HTERT RPE-1 (cell line): ENCODE results near the gene ELK4.

ENCODE experiments used
- in situ Hi-C: fragments of 300-500 bp; cut with MboI; formaldehyde crosslinking; loops from 4 replicates; pipeline ENCODE4 v1.14.3; 2020; ENCODE audit warnings: low sequenced_read_pairs

ELK4 gene

DNA sequence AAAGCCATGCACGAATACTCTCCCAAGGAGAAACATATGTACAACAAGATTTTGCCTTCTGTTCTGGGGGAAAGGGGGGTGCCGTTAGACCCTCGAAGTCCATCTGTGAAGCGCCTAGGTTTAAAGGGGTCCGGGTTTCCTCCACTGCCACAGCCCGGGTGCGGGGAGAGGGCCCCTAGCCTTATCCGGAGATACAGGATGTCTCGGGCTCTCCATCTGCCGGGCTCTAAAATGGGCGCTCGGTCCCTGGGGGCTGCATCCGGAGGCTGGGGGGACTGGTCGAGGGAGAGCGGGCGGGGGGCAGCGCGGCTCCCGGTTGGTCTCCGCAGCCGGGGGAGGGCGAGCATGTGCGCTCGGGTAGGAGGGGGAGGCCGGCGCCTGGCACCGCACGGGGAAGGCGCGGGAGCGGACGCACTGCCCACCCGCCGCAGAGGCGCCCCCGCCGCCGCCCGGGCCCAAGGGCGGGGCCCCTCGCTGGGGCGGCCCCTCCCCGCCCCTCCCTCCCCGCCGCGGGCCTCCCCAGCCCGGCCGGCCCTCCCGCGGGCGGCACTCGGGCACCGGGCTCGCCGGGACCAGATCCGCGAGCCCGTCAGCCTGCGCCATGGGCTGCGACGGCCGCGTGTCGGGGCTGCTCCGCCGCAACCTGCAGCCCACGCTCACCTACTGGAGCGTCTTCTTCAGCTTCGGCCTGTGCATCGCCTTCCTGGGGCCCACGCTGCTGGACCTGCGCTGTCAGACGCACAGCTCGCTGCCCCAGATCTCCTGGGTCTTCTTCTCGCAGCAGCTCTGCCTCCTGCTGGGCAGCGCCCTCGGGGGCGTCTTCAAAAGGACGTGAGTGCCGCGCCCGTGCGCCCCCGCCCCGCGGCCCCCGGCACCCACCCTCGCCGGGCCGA lies 63.1 kb downstream of the ELK4 start:
- in situ Hi-C loops: no loop called here

DNA sequence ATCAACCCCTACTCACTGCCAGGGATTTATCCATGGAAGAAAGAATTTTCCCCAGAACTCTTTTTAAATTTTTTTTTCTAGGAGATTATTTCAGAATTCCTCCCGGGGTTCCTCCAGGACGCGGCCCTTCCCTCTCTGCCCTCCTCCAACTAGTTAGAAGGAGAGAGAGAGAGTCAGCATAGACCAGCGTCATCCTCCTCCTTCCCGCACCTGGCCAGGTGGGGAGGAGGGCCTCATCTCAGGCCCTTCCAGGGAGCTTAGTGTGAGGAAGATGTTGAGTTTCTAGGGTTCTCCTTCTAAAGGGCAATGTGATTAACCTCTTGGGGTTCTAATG lies 63.7 kb downstream of the ELK4 start:
- in situ Hi-C loops: no loop called here

DNA sequence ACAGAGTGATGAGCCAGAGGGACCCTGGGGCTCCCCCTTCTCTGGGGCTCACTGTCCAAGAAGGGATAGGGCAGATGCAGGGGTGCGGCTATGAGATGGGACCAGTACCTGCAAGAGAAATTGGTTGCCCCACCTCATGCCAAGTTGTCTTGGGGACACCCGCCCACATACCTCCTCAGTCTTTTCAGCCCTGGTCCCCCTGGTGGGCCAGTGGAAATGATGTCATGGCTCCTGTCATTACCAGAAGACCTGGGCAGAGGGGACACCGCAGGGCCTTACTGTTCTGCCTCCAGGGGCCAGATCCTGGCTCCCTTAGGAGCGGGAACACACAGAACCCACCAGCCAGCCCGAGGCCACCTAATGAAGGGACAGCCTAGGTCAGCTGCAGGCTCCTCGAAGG lies 64.1 kb downstream of the ELK4 start:
- in situ Hi-C loops: no loop called here

DNA sequence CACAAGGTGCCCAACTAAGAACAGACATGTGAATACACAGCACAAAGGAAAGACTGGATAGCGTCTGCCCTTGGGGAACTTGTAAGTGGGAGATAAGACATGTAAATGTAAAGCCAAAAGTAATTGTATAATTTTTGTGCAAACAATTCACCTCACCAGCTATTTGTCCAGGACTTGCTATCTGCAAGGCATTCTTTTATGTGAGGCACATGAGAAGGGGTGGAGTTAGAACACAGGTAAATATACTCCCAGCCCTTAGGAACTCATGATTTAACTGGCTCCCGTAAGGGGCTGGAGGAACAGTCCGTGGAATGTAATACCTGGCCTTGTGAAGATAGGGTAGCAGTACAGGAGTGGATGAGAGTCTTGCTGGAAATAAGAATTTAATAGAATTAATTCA lies 66.0 kb downstream of the ELK4 start:
- in situ Hi-C loops: no loop called here

DNA sequence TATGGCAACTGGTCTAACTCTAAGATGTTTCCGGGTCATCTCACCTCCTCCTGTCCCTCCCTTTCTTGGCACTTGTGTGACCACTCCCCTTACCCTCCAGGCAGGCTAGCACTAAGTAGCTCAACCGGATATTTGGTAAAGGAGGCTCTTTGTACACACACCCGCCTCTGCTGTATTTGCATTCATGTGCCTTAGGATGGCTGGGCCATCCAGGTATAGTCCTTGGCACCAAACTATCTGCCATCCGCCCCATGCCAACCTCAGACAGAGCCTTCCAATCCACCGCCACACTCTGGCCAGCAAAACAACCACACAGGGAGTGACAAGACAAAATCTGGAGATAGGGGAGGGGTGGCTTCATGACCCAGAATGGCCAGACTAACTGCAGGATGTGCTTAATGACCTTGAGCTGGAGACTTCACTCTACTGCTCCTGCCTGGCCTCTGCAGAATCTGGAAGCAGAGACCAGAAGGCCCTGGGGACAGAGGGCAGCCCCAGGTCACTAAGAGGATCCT lies 67.8 kb downstream of the ELK4 start:
- in situ Hi-C loops: no loop called here

DNA sequence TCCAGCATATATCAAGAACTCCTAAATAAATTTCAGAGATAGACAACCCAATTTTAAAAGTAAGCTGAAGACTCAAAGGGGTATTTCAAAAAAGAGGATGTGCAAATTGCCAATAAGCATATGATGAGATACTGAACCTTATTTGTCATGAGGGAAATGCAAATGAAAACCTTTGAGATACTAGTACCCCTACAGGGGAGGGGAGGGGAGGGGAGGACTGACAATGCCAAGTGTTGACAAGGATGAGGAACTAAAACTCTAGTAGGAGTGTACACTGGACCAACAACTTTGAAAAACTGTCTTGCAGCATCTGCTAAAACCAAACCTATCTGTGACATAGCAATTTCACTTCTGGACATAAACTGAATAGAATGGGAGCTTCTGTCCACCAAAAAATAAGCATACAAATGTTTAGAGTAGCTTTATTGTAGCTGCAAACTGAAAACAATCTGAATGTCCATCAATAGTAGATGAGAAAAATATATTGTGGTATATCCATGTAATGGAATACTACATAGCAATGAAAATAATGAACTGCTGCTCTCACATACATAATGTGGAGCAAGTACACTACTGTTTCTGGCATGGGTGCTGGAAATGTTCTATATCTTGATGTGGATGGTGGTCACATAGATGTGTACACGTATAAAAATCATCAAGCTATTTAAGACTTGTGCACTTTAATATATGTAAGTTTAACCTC lies 70.2 kb downstream of the ELK4 start:
- in situ Hi-C loops: no loop called here
